Measurements from ENCODE around the gene ZSWIM8.

DNA sequence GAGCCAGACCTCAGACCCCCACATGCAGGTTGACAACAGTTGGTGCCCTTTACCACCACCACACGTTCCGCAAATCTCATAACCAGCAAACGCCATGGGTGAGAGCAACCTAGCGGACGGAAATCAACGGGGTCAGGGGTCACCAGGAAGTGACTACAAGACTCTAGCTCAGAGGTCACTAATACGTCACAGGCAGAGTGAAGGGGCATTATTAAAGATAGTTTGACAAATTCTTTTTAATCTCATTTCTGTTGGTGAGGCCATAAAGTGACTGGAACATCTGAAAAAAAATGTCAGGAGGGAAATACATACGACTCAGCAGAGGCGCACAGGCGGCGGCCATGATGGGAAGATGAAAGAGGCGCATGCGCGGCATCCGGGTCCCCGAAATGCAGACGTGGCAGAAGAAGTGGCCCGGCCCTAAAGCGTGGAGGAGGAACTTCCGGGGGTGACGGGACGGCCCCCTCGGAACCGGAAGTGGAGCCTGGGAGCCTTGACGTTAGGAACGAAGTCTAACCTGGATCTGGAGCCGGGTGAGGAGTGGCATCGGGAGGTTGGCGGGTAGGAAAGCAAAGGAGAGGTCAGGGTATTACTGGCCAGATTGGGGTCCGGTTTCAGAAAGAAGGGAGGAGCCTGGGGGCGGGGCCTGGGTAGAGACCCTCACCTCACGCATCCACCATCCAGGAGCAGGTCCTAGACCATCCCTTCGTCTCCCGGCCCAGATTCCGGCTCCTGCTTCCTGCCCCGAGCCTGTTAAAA lies 41.3 kb upstream of the ZSWIM8 start, which contains the start of gene SEC24C:
- TF ChIP-seq, protein P1, sequence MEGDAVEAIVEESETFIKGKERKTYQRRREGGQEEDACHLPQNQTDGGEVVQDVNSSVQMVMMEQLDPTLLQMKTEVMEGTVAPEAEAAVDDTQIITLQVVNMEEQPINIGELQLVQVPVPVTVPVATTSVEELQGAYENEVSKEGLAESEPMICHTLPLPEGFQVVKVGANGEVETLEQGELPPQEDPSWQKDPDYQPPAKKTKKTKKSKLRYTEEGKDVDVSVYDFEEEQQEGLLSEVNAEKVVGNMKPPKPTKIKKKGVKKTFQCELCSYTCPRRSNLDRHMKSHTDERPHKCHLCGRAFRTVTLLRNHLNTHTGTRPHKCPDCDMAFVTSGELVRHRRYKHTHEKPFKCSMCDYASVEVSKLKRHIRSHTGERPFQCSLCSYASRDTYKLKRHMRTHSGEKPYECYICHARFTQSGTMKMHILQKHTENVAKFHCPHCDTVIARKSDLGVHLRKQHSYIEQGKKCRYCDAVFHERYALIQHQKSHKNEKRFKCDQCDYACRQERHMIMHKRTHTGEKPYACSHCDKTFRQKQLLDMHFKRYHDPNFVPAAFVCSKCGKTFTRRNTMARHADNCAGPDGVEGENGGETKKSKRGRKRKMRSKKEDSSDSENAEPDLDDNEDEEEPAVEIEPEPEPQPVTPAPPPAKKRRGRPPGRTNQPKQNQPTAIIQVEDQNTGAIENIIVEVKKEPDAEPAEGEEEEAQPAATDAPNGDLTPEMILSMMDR (conservative IDR thresholded peaks at IDR 0.05), result no peak
- TF ChIP-seq ZFX (IDR thresholded peaks at IDR 0.05), result no peak
